CD4-positive, alpha-beta T cell (primary cell): ENCODE data around the gene LMX1B. TPM values are rescaled to one million over a fixed set of nuclear protein-coding genes. Genes with fewer than 3 reads are reported as not detected.

Experiments used
- ATAC-seq: fragments of 200-7000 bp; cut with Tn5 transposase; one replicate; pipeline ENCODE4 v1.10.0; 2022; ENCODE audit warnings: mild to moderate bottlenecking; ENCODE audit not compliant: poor library complexity
- CTCF ChIA-PET: fragments of 350-600 bp; sonication (Branson Sonifier 250); formaldehyde crosslinking; loops from one replicate; lab custom pipeline; 2021; ENCODE audit warnings: antibody characterized with exemption, inconsistent platforms; lab: Charles Lee
- POLR2A ChIA-PET: fragments of 350-600 bp; sonication (Branson Sonifier 250); formaldehyde crosslinking; loops from one replicate; lab custom pipeline; 2021; ENCODE audit warnings: antibody characterized with exemption, inconsistent platforms; lab: Charles Lee
- DNase-seq, 14 experiments: peaks; one replicate each; pipeline ENCODE4 v3.0.0-alpha.2; 2013 to 2020; ENCODE audit warnings: mixed read lengths in 2 of 14
- H3K27ac ChIP-seq, 2 donors: one replicate each; pipeline versions ENCODE4 v1.5.1 to v1.7.0; 2013; ENCODE audit warnings: low read length in 2 of 2, low read depth in 1 of 2, mild to moderate bottlenecking in 1 of 2
- H3K27me3 ChIP-seq, 2 experiments: 1 replicate in 1 of 2; 2 replicates in 1 of 2; pipeline versions ENCODE4 v1.6.1 to v1.7.0; 2013; ENCODE audit warnings: low read length in 2 of 2, control low read depth in 1 of 2, mild to moderate bottlenecking in 1 of 2, moderate library complexity in 1 of 2; ENCODE audit not compliant: insufficient read depth in 2 of 2, control insufficient read depth in 1 of 2
- H3K36me3 ChIP-seq: one replicate; pipeline ENCODE4 v1.6.1; 2013; ENCODE audit warnings: low read length, control low read depth; ENCODE audit not compliant: insufficient read depth
- H3K4me1 ChIP-seq: one replicate; pipeline ENCODE4 v1.6.1; 2013; ENCODE audit warnings: low read length, control low read depth; ENCODE audit not compliant: insufficient read depth
- H3K4me3 ChIP-seq: one replicate; pipeline ENCODE4 v1.5.1; 2013; ENCODE audit warnings: mild to moderate bottlenecking, low read length, moderate library complexity
- H3K9me3 ChIP-seq, 2 experiments: 1 replicate in 1 of 2; 2 replicates in 1 of 2; pipeline versions ENCODE4 v1.6.1 to v1.7.0; 2013; ENCODE audit warnings: low read length in 2 of 2, mild to moderate bottlenecking in 2 of 2, control low read depth in 1 of 2, moderate library complexity in 1 of 2; ENCODE audit not compliant: control insufficient read depth in 1 of 2, insufficient read depth in 1 of 2
- H3K27ac Mint-ChIP-seq: one replicate; pipeline ENCODE4 v1.8.0; 2020; ENCODE audit warnings: mixed read lengths
- H3K27me3 Mint-ChIP-seq: one replicate; pipeline ENCODE4 v1.8.0; 2021; ENCODE audit warnings: mixed read lengths
- H3K36me3 Mint-ChIP-seq: one replicate; pipeline ENCODE4 v1.8.0; 2021; ENCODE audit warnings: low read depth, mixed read lengths
- H3K4me1 Mint-ChIP-seq: one replicate; pipeline ENCODE4 v1.8.0; 2021; ENCODE audit warnings: low read depth, mixed read lengths
- H3K4me3 Mint-ChIP-seq: one replicate; pipeline ENCODE4 v1.8.0; 2020; ENCODE audit warnings: mild to moderate bottlenecking, mixed read lengths
- H3K9me3 Mint-ChIP-seq: one replicate; pipeline ENCODE4 v1.8.0; 2020; ENCODE audit warnings: mixed read lengths
- intact Hi-C, 2 experiments: fragments of 100-400 bp; cut with DNase I in 1 of 2; cut with micrococcal nuclease in 1 of 2; formaldehyde crosslinking; loops; one replicate each; pipeline versions ENCODE4 v1.15.1 to v1.9.0; 2023 to 2025; cut with DNase I, micrococcal nuclease
- total RNA-seq, 174 experiments: library from RNA in 2 of 174; stranded (reverse) in 2 of 174; gene quantifications; one replicate each; pipeline ENCODE4 v1.2.3 and lab custom pipeline; 2021 to 2026
- TF ChIP-seq, protein P1 (sequence below): fragments of 200-600 bp; IDR thresholded peaks from one replicate; pipeline ENCODE4 v1.8.0; 2022; ENCODE audit warnings: antibody characterized with exemption, mild to moderate bottlenecking

LMX1B gene
- total RNA-seq, 2 experiments from 2014 or later: not detected

DNA sequence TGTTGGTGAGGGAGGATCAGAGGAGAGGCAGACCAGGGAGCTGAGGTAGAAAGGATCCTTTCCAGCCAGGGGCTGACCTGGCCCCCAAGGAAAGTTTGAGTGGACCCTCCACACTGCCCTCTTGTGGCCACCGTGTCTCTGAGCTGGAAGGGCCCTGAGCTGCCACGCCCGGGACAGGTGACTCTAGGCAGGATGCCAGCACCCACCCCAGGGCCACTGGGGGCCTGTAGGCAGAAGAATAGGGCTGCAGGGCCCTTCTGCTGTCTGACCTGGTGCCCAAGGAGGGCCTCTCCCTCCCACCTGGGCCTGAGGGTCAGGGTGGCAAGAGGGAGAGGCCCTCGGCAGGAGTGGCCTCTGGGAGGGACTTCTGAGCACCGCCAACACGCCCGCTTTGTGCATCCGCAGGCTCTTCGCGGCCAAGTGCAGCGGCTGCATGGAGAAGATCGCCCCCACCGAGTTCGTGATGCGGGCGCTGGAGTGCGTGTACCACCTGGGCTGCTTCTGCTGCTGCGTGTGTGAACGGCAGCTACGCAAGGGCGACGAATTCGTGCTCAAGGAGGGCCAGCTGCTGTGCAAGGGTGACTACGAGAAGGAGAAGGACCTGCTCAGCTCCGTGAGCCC lies 76.8 kb downstream of the LMX1B start:
- Histone ChIP-seq H3K9me3 (no peaks in the 10 kb centered on the region), H3K36me3 (no peaks in the 10 kb centered on the region), H3K4me1 (no peaks in the 10 kb centered on the region), H3K27ac (no peak overlapping the region), H3K4me3 (no peak overlapping the region), H3K27me3 (peaks cover 23 to 31% of the 10 kb centered on the region in 2 experiments)
- Mint-ChIP-seq H3K9me3 (no peaks in the 10 kb centered on the region), H3K4me1 (no peaks in the 10 kb centered on the region), H3K4me3 (no peak overlapping the region), H3K27ac (no peak overlapping the region), H3K27me3 (peaks cover 53% of the 10 kb centered on the region), H3K36me3 (no peaks in the 10 kb centered on the region)
- TF ChIP-seq, protein P1, sequence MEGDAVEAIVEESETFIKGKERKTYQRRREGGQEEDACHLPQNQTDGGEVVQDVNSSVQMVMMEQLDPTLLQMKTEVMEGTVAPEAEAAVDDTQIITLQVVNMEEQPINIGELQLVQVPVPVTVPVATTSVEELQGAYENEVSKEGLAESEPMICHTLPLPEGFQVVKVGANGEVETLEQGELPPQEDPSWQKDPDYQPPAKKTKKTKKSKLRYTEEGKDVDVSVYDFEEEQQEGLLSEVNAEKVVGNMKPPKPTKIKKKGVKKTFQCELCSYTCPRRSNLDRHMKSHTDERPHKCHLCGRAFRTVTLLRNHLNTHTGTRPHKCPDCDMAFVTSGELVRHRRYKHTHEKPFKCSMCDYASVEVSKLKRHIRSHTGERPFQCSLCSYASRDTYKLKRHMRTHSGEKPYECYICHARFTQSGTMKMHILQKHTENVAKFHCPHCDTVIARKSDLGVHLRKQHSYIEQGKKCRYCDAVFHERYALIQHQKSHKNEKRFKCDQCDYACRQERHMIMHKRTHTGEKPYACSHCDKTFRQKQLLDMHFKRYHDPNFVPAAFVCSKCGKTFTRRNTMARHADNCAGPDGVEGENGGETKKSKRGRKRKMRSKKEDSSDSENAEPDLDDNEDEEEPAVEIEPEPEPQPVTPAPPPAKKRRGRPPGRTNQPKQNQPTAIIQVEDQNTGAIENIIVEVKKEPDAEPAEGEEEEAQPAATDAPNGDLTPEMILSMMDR: peak; percentile 64
- POLR2A ChIA-PET: no interaction called here
- CTCF ChIA-PET: interaction anchor here (0.6 to 1.4 kb wide), 6 partner anchors 10 to 106 kb away, joined by 3 to 6 read pairs (median 3); no protein-coding TSS in a partner anchor
- DNase-seq: peak; percentile 29 to 69 (median 41)
- intact Hi-C loops: loop anchor here in 1 of 2 experiments (10.0 kb wide), 1 partner anchor 76 kb away; the partner anchor contains the start of gene LMX1B
- ATAC-seq: peak; percentile 69

DNA sequence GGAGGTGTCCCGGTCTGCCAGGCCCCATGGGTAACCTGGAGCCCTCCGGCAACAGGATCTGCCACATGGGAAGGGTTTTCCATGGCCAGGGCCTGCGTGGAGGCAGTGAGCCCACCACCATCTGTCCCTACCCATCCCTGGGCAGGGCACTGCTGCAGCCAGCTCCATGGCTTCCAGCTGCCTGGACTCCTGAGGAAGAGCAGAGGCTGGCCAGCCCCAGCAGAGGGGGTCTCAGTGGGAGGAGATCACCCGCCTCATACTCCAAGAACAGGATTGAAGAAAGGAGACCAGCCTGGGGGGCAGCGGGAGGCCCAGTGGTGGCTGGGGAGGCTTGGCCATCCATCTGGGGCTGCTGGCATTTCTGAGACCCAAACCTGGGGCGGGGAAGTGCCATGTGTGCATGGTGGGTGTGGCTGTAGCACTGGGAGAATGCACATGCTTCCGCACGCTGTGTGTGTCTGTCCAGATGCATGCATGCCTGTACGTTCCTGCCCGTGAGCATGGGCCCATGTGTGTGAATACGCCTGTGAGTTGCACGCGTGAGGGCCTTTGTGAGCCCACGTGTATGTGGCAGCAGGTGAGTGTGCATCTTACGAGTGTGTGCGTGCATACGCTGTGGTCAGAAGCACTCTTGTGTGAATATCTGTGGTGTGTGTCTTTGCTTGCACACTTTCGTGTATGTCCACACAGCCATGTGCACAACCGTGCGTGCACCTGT lies 78.5 kb downstream of the LMX1B start:
- Histone ChIP-seq H3K4me1 (no peaks in the 10 kb centered on the region), H3K27ac (no peak overlapping the region), H3K9me3 (no peaks in the 10 kb centered on the region), H3K36me3 (no peaks in the 10 kb centered on the region), H3K4me3 (no peak overlapping the region), H3K27me3 (peaks cover 20 to 22% of the 10 kb centered on the region in 2 experiments)
- POLR2A ChIA-PET: no interaction called here
- no peaks in the 10 kb centered on the region for H3K9me3 Mint-ChIP-seq
- TF ChIP-seq, protein P1: no peak
- H3K36me3 Mint-ChIP-seq: no peaks in the 10 kb centered on the region
- DNase-seq (no peak), ATAC-seq (no peak)
- no peak overlapping the region for H3K27ac Mint-ChIP-seq
- peaks cover 42% of the 10 kb centered on the region for H3K27me3 Mint-ChIP-seq
- CTCF ChIA-PET: no interaction called here
- intact Hi-C loops: loop anchor here in 1 of 2 experiments (10.0 kb wide), 1 partner anchor 77 kb away; the partner anchor contains the start of gene LMX1B
- no peaks in the 10 kb centered on the region for H3K4me1 Mint-ChIP-seq
- H3K4me3 Mint-ChIP-seq: no peak overlapping the region

DNA sequence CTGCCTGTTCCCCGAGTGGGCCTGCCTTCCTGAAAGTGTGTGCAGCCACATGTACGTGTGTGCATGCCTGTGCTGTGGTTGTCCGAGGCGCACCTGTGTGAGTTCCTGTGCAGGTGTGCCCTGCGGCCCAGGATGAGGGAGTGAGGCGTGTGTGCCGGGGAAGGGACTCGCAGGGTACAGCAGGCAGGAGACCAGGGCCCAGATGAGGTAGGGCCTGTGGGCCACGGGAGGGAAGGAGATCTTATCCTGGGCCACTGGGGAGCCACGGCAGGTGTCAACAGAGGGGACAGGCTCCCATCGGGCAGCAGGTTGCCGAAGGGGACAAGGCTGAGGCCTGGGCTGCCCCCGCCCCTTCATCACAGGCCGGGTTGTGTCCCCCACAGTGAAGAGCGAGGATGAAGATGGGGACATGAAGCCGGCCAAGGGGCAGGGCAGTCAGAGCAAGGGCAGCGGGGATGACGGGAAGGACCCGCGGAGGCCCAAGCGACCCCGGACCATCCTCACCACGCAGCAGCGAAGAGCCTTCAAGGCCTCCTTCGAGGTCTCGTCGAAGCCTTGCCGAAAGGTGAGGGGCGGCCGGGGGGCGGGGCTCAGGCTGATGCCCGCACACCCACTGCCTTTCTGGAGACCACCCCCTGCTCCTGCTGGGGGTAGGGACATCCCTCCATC lies 79.2 kb downstream of the LMX1B start:
- H3K4me1 ChIP-seq: no peaks in the 10 kb centered on the region
- TF ChIP-seq, protein P1: no peak
- peaks cover 16 to 17% of the 10 kb centered on the region in 2 experiments for H3K27me3 ChIP-seq
- H3K27ac ChIP-seq: no peak overlapping the region
- ChIA-PET POLR2A (no interaction called here), CTCF (no interaction called here)
- no peak for DNase-seq
- H3K9me3 ChIP-seq: no peaks in the 10 kb centered on the region
- no peaks in the 10 kb centered on the region for H3K36me3 ChIP-seq
- H3K4me3 Mint-ChIP-seq: no peak overlapping the region
- no peaks in the 10 kb centered on the region for H3K9me3 Mint-ChIP-seq
- H3K4me3 ChIP-seq: no peak overlapping the region
- intact Hi-C loops: loop anchor here in 1 of 2 experiments (10.0 kb wide), 1 partner anchor 78 kb away; the partner anchor contains the start of gene LMX1B
- no peak for ATAC-seq
- H3K36me3 Mint-ChIP-seq: no peaks in the 10 kb centered on the region
- no peaks in the 10 kb centered on the region for H3K4me1 Mint-ChIP-seq
- peaks cover 36% of the 10 kb centered on the region for H3K27me3 Mint-ChIP-seq
- no peak overlapping the region for H3K27ac Mint-ChIP-seq
